Raji (cell line): ENCODE data around the gene SEPTIN1.
A peak's percentile ranks its signal among the peaks of the same experiment; 100 is the strongest.

Source experiments
- POLR2A ChIP-seq: IDR thresholded peaks from 2 replicates; pipeline ENCODE4 v1.6.1; 2011; ENCODE audit warnings: low read depth, low read length, control low read depth; ENCODE audit not compliant: insufficient read depth

The SEPTIN1 gene

DNA sequence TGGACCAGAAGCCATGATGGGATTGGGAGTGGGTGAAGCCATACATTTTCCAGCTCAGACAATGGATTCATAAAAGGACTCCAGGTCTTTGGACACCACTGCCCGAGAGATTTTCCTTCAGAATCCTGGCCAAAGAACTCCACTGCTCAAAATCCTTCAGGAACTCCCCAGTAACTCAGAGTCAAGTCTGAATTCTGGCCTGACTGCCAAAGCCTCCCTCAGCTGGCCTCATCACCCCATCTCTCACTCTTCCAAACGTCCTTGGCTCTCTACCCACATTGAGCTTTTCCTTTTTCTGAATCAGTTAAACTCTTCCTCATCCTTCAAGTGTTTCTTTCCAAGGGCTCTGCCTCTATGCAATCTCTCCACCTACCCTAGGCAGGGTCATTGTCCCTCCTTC is 1.2 kb upstream of the SEPTIN1 start:
- no peak for TF ChIP-seq POLR2A

DNA sequence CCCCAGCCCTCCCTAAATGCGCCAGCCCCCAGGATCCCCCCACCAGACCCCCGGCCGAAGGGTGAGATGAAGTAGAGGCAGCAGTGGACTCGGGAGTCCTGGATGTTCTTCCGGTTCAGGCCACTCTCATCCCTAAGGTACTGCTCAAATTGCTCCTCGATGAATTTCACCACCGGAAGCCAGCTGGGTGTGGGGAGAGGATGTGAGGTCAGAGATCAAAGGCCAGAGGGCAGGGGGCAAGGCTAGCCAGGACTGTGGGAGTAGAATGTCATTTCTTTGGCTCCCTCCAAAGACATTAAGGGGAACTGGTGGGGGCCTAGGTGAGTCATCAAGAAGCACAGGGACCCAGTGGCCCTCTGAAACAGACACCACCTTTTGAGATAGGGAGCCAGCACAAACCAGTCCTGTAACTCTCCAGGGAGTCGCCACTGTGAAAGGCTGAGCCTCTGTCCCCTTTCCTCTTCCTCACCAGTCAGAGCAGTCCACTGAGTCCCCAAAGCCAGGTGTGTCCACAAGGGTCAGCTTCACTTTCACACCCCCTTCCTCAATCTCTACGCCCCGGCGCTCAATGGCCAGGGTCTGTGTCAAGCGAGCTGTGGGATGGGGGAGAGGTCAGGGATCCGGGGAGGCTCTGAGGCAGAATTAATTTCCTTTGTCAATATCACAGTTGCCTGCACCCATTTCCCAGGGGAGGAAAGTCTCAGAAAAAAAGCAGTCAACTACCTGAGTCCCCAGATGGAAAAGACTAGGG is 895 bp downstream of the SEPTIN1 start:
- TF ChIP-seq POLR2A: no peak; the same call in 1 of the 2 replicates

DNA sequence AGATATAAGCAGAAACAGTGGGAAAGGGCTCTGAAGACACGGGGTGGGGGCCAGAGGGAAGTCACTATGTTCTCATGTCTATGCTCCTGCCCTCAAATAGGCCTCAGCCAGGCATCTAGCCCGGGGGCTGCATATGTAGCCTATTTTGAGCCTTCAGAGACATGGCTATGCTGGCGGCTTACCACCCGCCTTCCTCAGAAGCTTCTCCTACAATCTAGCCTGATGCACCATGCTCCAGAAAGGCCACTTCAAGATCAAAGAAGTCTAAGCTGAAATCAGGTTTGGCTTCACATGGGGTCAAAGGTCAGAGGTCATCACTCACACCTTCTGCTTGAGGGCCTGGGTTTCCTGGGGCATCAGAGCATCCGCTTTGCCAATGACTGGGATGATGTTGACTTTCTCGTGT is 1.6 kb downstream of the SEPTIN1 start:
- TF ChIP-seq POLR2A: no peak; the same call in 1 of the 2 replicates

DNA sequence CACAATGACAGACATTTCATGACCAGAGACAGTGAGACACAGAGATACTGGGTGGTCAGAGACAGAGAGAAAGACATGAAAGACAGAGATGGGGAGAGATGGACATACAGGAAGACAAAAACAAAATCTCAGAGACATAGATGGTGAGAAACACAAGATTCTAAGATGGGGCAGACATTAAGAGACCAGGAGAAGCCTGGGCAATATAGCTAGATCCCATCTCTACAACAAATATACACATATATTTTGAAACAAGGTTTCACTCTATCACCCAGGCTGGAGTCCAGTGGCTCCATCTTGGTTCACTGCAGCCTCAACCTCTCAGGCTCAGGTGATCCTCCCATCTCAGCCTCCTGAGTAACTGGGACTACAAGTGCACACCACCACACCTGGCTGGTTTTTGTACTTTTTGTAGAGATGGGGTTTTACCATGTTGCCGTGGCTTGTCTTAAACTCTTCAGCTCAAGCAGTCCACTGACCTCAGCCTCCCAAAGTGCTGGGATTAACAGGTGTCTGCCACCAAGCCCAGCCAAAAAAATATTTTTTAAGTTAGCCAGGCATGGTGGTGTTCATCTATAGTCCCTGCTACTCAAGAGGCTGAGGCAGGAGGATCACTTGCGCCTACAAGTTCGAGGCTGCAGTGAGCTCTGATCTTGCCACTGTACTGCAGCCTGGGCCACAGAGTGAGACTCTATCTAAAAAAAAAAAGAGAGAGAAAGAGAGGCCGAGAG is 2.1 kb downstream of the SEPTIN1 start:
- peak; percentile 14; the same call in 1 of the 2 replicates for TF ChIP-seq POLR2A

DNA sequence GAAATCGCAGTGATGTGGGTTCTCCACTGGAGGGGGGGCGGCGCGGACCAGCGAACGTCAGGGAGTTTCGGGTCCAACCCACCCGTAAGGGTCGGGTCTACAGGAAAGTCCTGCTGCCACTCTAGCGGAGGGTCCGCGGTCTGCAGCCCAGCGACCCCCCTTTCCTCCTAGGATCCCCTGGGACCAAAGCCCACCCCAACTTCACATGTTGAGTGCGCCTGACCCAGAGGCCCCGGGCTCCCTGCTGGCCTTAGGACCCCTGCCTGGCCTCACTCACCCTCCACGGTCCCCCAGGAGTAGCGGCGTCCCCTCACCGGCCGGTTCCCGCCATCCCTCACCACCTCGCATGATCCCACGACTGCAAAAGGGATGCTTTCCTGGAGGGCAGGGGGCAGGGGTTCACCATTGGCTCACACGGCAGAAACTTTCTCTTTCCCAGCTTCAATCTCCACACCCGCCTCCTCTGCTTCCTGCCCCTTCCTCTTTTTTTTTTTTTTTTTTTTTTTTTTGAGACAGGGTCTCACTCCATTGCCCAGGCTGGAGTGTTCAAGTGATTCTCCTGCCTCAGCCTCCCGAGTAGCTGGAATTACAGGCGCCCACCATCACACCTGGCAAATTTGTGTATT is 3.1 kb downstream of the SEPTIN1 start:
- TF ChIP-seq POLR2A: no peak

DNA sequence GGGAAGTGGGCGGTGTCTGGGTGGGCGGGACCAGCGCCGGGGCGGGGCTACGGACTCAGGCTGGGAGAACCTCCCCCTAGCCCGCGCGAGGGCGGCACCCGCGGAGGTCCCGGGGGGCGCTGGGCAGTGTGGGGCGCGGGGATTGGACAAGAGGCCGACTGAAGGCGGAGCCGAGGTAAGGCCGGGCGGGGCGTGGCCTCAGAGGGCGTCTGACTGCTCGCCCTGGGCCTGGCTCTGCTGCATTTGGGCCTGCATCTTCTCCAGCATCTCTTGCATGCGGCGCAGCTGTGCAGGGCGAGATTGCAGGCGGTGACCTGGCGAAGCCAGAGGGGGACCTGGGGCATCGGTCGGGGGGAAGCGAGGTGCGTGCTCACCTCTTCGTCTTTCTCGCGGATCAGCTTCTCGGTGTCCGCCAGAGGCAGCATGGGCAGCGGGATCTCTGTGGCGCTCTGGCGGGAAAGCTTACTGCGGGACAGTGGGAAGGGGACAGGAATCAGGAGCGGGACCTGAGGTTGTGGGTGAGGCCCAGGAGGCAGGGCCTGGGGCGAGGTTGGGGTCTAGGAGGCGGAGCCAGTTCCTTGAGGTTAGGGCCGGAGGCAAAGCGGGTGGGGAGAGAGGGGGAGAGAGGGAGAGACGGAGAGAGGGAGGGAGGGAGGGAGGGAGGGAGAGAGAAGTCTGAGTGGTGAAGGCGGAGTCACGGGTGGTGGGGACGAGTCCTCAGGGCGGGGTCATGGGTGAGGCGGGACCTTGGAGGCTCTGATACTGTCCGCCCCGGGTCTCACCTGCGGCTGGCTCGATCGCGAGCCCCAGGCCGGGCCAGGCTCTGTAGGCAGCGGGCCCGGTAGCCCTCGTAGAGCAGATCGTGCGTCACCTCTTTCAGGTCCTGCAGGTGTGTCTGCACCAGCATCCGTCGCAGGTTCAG is 3.9 kb downstream of the SEPTIN1 start:
- peak; percentile 94 for TF ChIP-seq POLR2A

DNA sequence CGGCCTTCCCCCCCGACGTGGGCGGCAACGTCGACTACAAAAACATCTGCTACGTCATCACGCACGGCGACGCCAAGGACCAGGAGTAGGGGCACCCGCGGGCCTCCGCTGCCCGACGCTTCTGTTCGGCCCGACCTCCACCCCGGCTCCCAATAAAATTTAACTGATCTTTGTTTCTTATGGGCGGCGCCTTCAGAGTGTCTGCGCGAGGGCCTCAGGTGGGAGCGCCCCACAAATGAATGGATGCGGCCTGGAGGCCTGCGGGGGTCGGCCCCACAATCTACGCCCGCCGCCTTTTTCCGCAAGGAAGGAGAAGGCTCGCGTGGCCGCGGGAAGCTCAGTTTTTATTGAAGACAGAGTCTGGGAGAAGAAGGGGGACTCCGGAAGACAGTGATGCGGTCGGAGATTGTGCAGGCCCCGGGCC is 4.5 kb downstream of the SEPTIN1 start:
- peak; percentile 24 for TF ChIP-seq POLR2A

DNA sequence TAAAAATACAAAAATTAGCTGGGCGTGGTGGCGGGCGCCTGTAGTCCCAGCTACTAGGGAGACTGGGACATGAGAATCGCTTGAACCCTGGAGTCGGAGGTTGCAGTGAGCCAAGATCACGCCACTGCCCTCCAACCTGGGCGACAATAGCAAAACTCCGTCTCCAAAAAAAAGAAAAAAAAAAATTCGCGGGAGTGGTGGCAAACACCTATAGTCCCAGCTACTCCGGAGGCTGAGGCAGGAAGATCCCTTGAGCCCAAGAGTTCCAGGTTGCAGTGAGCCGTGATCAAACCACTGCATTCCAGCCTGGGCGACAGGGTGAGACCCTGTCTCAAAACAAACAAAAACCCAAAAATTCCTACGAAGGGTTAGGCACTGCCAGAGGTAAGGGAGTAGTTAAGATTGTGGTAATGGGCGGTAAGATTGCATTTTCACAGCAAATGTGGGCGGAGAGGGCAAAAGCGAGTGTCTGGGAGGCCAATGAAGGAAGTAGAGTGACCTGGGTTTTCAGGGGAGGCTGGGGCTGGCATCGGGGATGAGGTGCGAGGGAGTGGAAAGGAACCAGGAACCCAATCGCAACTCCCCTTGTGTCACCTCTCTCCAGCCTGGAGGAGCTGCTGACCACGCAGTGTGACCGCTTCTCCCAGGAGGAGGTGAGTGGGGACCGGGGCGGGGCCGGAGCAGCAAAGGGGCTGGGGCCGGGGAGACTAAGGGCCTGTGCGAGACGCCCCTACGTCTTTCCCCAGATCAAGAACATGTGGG is 5.1 kb downstream of the SEPTIN1 start:
- TF ChIP-seq POLR2A: peak; percentile 54; the same call in 1 of the 2 replicates

DNA sequence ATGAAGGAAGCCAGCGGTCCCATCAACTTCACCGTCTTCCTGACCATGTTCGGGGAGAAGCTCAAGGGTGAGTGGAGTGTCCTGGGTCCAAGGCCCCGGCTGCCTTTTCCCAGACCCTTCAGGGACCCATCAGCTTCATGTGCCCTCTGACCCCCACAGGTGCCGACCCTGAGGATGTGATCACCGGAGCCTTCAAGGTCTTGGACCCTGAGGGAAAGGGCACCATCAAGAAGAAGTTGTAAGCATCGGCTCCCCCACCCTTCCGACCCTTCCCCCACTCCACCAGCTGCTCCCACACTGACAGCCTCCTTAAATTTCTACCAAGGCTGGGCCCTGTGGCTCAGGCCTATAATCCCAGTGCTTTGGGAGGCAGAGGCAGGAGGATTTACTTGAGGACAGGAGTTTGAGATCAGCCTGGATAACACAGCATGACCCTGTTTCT is 5.9 kb downstream of the SEPTIN1 start:
- 0 out of 2 replicates have a peak, but pooled peaks have one; percentile 10 for TF ChIP-seq POLR2A

DNA sequence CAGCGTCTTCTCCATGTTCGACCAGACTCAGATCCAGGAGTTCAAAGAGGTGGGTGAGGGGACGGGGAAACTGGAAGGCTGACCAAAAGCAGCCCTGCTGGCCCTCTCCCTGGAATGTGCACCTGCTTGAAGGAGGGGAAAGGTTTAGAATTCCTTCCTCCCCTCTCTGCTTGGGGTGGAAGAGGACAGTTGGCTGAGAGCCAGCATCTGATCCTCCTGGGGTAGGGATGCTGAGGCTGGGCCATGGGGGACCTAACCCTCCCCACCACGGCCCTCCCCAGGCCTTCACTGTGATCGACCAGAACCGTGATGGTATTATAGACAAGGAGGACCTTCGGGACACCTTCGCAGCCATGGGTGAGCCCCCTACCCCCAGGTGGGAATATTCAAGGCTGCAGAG is 6.5 kb downstream of the SEPTIN1 start:
- 0 out of 2 replicates have a peak, but pooled peaks have one; percentile 10 for TF ChIP-seq POLR2A

DNA sequence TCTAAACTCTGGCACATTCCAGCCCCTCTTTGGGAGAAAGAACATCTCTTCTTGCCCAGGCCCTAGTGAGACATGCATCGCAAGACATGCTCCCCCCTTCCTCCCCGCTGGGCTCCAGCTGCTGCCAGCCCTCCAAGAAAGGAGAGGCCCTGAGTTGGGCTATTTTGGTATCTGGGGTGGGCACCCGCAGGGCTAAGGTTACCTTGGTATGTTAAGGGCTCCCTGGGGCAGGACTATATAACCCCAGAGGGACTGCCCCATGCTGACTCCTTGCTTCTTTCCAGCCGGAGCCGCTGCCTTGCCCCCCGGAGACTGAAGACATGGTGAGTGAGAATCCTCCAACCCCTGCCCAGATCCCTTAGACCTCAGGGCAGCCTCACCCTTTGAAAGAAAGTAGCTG is 7.8 kb downstream of the SEPTIN1 start, which contains the start of gene MYL11:
Gene MYL11 (plus strand): TSS at position 265 of the 400 bp plus-strand sequence. CDS start 56 bp downstream, at position 321.
- TF ChIP-seq POLR2A: no peak

DNA sequence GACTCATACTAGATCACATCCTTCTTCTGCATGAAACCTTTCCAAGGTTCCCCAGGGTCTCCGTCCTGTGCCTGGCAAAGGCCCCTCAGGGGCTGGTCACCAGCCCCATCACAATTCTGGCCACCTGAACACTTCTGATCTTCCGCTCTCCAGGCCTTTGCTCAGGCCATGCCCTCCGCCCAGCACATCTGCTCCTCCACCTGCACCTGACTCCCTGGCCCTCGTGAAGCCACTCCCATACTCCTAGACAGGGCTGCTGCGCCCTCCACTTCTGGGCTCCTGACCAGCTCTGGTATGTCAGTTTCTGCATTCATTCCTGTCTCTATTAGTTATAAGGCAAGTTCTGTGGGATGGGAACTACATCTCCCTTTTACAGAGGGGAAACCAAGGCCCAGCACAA is 9.6 kb downstream of the SEPTIN1 start:
- TF ChIP-seq POLR2A: no peak

DNA sequence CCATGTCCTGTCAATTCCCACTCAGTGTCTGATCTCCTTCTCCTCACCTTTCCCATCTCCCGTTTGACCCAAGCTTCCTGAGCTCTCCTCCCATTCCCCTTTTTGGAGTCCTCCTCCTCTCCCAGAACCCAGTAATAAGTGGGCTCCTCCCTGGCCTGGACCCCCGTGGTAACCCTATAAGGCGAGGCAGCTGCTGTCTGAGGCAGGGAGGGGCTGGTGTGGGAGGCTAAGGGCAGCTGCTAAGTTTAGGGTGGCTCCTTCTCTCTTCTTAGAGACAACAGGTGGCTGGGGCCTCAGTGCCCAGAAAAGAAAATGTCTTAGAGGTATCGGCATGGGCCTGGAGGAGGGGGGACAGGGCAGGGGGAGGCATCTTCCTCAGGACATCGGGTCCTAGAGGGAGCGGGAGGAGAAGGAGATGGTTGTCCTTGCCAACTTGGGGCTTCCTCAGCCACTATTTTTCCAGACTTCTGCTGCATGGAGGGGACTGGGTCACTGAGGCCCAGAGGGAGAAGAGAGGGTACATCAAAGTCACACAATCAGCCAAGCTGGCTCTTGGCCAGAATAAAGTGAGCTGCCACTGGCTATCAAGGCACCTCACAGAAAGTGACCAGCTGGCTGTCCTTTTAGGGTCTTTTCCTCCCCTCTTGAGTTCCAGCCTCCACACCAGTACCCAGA is 10.2 kb downstream of the SEPTIN1 start:
- TF ChIP-seq POLR2A: no peak
